Omental fat pad (tissue), 4 donors: ENCODE results near the gene LRPAP1. TPM values are rescaled to one million over a fixed set of nuclear protein-coding genes. Genes with fewer than 3 reads are reported as not detected.

Source experiments
- ATAC-seq: fragments of 150-250 bp; one replicate; pipeline ENCODE4 v1.9.1; 2016; ENCODE audit warnings: mild to moderate bottlenecking, moderate library complexity; ENCODE audit not compliant: low FRiP score
- DNase-seq: peaks from one replicate; pipeline ENCODE4 v3.0.0-alpha.2; 2019; ENCODE audit warnings: low spot score
- CTCF ChIP-seq, 3 donors: fragments of 450-650 bp; IDR thresholded peaks; one replicate each; pipeline ENCODE4 v1.5.1; 2016 to 2017; ENCODE audit warnings: antibody characterized with exemption in 3 of 3, mild to moderate bottlenecking in 3 of 3, moderate library complexity in 2 of 3
- total RNA-seq, 4 donors: library from RNA; depleted of rRNA; stranded (reverse); fragments of >200 nt; gene quantifications; one replicate each; pipeline ENCODE4 v1.1.0, GENCODE V29; 2016

LRPAP1 gene
- total RNA-seq, 4 donors from 2014 or later: 119 to 141 (median 127) TPM

GRCh38 chr4:3467601-3468031, 64.6 kb downstream of the LRPAP1 start:
- no peak for TF ChIP-seq CTCF (IDR thresholded peaks at IDR 0.05)
- DNase-seq (no peak), ATAC-seq (no peak)

GRCh38 chr4:3466691-3467600, 65.3 kb downstream of the LRPAP1 start:
- DNase-seq: no peak
- ATAC-seq: no peak
- no peak for TF ChIP-seq CTCF (IDR thresholded peaks at IDR 0.05)

DNA sequence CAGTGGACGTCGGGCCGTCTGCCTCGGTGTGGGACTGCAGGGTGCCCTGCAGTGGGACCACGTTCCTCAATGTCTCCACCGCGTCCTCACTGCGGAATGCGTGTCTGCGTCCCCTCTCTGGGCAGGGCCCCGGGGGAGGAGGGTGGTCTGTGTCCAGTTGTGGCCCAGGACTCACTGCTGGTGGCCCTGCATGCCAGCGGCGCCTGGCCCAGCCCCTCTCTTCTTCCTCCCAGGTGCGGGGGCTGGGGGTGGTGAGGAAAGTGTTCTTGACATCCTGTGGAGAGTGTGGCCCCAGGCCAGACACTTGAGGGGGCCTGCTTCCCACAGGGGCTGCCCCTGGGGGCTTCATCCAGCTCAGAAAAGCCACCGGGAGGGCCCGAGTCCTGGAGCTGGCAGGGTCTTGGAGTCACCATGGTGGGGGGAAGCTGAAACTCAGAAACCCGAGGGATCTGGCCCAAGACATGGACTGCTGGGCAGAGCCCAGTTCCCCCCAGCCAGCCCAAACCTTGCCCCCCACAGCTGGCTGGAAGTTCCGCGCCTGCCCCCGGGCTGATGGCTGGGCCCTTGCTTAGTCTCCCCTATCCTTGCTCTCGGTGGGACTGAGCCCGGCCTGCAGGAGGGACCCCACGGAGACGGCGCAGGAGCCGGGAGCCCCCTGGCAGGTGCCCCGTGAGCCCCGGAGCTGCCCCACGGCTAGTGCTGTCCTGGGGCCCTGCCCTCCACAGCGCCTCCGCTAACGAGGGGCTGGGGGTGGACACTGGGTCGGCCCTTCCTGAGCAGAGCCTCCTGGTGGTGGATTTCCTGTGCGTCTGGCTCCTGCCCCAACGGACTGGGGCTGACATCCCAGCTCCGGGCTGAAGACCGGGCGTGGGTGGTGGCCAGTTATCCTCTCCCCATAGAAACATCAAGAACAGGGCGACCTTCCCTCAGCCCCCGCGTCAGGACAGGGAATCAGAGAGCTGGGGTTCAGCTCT, 66.2 kb downstream of the LRPAP1 start:
- DNase-seq: no peak
- TF ChIP-seq CTCF (IDR thresholded peaks at IDR 0.05): no peak
- ATAC-seq: no peak

GRCh38 chr4:3464911-3465697, 67.1 kb downstream of the LRPAP1 start:
- no peak for TF ChIP-seq CTCF (IDR thresholded peaks at IDR 0.05)
- no peak for DNase-seq
- no peak for ATAC-seq

- no peak for TF ChIP-seq CTCF (IDR thresholded peaks at IDR 0.05)
- DNase-seq: no peak
- ATAC-seq: no peak
Measured at GRCh38 chr4:3464349-3464905, 67.8 kb downstream of the LRPAP1 start.
